Endometrium (tissue), 2 donors: ENCODE measurements around the gene RREB1.

Experiments used
- FAIRE-seq: peaks from 2 replicates; lab custom pipeline; 2012; peaks lifted over from hg19 to GRCh38; lab: Jason Lieb, UNC
- donor health status: control.
- donor health status: control.

Gene RREB1

GRCh38 chr6:7107578-7108195 is at the start of gene RREB1:
Gene RREB1, plus strand, starts transcription at chr6:7107961. Its CDS starts 73,951 bp downstream, at chr6:7181912.
- FAIRE-seq, result no peak

GRCh38 chr6:7058250-7058923 is 49.4 kb upstream of the RREB1 start:
- FAIRE-seq, result no peak

- FAIRE-seq, result no peak
Observed at GRCh38 chr6:7060769-7061516, 46.8 kb upstream of the RREB1 start.

DNA sequence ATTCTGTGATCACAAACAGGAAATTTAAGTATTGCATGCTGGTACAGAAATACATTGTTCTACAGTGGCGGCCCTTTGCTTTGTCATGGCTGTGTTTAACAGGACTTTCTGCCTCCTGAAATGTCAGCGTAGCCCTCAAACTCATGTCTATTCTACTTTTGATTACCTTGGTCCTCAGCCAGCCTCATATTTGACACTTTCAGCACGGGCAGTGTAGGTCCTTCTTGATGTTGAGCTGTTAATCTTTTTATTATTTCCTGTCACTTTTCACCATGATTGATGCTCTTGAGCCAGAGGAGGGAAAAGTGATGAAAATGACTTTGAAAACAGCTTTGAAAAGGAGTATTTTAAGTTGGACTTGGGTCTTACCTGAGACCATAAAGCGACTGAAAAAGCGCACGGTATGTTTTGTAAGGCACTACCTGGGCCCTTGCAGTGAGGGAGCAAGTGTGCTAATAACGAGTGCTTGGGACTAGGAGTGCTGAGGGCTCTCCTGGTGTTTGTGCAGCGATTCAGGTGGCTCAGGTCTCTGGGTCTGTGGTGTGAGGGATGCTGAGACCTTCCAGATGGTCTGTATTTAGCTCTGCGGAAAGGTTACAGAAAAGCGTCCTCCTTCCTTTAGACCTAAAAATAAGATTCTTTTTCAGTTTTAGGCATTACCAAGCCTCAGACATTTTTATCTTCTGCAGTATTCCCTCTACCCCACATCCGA is 45.2 kb upstream of the RREB1 start:
- no peak for FAIRE-seq

GRCh38 chr6:7067305-7067704 is 40.5 kb upstream of the RREB1 start:
- no peak for FAIRE-seq

- no peak for FAIRE-seq
Observed at GRCh38 chr6:7071405-7071804, 36.4 kb upstream of the RREB1 start.

- no peak for FAIRE-seq
Observed at GRCh38 chr6:7073082-7073820, 34.5 kb upstream of the RREB1 start.

DNA sequence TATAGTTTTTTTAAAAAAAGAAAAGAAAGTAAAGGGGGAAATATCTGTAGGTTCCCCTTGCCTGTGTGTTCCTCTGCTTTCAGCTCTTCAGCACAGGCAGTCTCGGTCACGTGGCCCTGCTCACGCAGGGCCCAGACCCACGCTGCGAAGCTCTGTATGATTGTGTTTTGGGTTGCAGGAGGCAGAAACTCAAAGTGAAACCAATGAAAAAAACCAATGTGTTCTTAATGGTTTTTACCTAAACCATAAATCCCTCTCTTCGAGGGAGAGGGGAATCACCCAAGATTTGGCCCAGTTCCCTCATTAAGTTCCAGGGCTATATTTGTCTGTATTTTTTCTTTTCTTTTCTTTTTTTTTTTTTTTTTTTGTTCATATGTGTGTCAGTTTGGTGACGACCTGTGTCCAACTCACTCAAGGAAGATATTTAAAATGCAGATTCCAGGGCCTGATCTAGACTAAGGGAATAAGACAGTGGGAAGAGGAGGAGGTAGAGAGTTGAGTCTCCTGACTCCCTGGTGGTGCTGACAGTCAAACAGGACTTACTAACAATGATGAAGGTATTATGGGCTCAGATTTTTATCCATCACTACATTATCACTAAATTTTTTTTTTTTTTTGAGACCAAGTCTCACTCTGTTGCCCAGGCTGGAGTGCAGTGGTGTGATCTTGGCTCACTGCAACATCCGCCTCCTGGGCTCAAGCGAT is 33.8 kb upstream of the RREB1 start:
- no peak for FAIRE-seq

DNA sequence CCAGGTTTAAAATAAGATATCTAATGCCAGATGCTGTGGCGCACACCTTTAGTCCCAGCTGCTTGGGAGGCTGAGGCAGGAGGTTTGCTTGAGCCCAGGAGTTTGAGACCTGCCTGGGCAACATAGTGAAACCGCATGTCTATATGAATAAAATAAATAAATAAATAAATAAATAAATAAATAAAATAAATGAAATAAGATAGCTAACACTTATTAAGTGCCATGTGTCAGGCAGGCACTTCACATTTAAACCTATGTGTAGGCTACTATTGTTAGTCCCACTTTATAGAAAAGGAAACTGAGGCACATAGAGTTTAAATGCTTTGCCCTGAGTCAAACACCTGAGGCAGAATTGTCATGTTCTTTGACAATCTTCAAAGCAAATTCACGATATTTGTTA is 32.9 kb upstream of the RREB1 start:
- FAIRE-seq, result no peak

DNA sequence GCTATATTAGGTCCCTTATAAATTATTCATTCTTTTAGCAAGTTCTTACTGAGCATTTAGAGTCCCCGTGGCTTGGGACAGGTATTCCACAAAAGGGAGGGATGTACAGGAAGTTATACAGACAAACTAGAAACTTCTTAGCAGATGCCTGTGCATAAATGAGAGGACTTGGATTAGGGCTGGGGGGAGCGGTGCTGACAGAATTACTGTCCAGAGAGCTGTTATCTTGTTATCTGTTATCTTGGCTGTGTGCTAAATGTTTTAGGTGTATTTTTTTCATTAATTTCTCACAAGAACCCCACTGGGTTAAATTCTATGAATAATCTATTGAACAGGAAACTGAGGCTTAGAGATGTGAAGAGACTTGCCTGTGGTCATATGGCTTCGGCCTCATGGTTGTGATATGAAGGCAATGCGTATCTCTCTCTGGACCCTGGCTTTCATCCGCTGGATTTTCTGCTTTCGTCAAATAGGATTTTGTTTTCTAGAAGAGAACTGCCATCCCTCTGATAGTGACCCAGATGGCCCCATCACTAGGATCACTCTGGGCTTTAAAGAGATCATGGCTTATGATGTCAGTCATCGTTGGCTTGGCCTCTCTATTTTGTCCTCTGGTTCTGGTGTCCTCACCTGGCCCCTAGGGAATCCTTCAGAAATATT is 32.3 kb upstream of the RREB1 start:
- FAIRE-seq, result no peak

- no peak for FAIRE-seq
Observed at GRCh38 chr6:7077856-7078255, 29.9 kb upstream of the RREB1 start.

DNA sequence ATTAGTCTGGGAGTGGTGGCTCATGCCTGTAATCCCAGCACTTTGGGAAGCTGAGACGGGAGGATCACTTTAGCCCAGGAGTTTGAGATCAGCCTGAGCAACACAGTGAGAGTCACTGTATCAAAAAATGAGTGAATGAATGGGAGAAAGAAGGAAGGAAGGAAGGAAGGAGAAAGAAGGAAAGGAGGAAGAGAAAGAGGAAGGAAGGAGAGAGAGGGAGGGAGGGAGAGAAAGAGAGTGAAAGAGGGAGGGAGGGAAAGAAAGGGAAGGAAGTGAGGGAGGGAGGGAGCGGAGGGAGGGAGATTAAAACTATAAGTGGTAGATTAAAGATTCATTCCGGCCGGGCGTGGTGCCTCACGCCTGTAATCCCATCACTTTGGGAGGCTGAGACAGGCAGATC is 28.9 kb upstream of the RREB1 start:
- FAIRE-seq, result no peak

DNA sequence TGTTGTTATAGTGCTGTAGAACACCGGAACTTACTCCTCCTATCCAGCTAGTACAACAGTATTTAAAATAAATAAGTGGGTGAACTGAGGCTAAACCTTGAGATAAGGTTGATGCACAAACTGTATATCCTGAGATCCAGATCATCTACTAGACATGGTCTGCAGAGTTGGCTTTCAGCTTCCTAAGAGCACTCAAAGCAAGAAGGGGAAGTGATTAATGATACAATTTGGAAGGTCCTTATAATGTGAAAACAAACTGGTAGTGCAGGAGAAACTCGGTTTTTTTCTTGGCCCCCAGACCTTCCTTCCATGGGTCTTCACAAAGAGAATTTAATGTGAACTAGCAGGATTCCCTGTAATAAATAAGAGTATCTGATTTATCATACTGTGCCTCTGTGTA is 27.4 kb upstream of the RREB1 start:
- FAIRE-seq, result no peak

DNA sequence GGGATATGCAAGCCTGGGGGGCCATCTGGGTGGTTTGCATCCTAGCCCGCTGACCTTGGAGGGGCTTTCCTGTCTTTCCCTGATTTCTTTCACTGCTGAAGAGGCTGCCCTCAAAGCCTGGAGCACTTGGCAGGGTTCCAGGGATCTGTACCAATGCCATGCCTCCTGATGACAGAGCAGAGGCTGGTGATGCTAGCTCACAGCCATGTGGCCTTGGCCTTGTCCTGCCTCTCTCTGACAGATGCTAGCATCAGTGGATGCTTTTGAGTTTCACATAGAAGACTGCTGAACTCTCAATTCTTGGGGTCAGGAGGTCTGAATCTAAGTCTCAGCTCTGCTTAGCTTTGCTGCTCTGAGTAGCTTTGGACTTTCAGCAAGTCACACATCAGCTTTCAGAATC is 21.9 kb upstream of the RREB1 start:
- FAIRE-seq, result no peak

DNA sequence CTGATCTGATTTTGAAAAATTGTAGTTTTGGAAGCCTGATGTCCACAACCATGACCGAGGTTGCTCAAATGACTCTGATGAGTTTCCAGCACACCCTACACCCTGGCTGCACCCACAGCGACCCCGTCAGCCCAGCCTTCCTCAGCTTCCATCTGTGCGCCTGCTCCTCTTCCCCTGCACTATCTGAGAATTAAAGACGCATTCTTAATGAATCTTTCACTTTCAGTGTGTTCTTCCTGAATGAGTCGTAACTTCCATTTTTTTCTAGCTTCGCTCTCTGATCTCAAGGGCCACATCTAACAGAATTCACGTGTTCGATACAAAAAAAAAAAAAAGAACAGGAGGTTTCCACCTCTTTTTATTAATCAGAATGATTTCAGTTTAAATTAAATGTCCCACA is 21.3 kb upstream of the RREB1 start:
- no peak for FAIRE-seq

DNA sequence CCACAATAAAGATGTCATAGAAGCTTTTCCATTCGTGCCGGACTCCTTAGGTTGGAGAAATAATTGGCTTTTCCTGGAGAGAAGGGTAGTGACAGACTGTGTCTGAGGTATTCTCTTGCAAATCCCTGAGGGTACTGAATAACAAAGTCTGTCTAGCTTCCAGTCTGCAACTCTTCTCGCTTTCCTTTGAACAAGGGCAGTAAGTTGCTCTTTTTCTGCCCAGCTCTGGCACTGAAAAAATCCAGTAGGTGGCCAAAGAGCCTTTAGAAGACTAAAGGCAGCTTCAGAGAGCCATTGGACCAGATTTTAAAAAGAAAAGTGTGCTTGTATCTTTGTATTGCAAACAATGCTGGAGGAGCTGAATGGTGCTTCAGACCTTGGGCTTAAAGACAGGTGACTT is 20.7 kb upstream of the RREB1 start:
- FAIRE-seq, result no peak

GRCh38 chr6:7087491-7087979 is 20.2 kb upstream of the RREB1 start:
- no peak for FAIRE-seq

GRCh38 chr6:7088076-7088742 is 19.6 kb upstream of the RREB1 start:
- no peak for FAIRE-seq

GRCh38 chr6:7098993-7099392 is 8.8 kb upstream of the RREB1 start:
- FAIRE-seq, result no peak

GRCh38 chr6:7100072-7100752 is 7.5 kb upstream of the RREB1 start:
- no peak for FAIRE-seq
